SK-N-MC (cell line): ENCODE data around the gene TBC1D2B.

ENCODE experiments used
- DNase-seq: peaks from one replicate; pipeline ENCODE4 v3.0.0-alpha.2; 2011; ENCODE audit warnings: low read depth, low spot score
- H3K27ac ChIP-seq: fragments of 200-600 bp; sonication (generic); 2 replicates; pipeline ENCODE4 v1.5.1; 2016; ENCODE audit warnings: mixed run types
- H3K36me3 ChIP-seq: fragments of 200-600 bp; sonication (generic); 2 replicates; pipeline ENCODE4 v1.6.1; 2017; ENCODE audit warnings: antibody characterized with exemption, low read length, mixed read lengths; ENCODE audit not compliant: insufficient read depth
- H3K4me3 ChIP-seq: fragments of 200-600 bp; sonication (generic); 2 replicates; pipeline ENCODE4 v1.5.1; 2016
- H3K9ac ChIP-seq: fragments of 200-600 bp; sonication (generic); 2 replicates; pipeline ENCODE4 v1.8.0; 2017; ENCODE audit warnings: mixed run types, mixed read lengths; ENCODE audit not compliant: insufficient read length
- H3K9me3 ChIP-seq: fragments of 200-600 bp; sonication (generic); 2 replicates; pipeline ENCODE4 v1.6.1; 2017; ENCODE audit warnings: low read depth, mild to moderate bottlenecking, antibody characterized with exemption, low read length, moderate library complexity, mixed read lengths
- EZH2 ChIP-seq: fragments of 200-600 bp; sonication (generic); IDR thresholded peaks from one replicate; pipeline ENCODE4 v1.6.1; 2017; ENCODE audit warnings: antibody characterized with exemption
- FOXP2 ChIP-seq: optimal IDR thresholded peaks from 2 replicates; pipeline ENCODE3; 2011; ENCODE audit warnings: mild to moderate bottlenecking, moderate library complexity; ENCODE audit not compliant: insufficient read depth; ENCODE audit errors: extremely low read length, control extremely low read depth
- POLR2AphosphoS5 ChIP-seq: IDR thresholded peaks from 2 replicates; pipeline ENCODE4 v1.6.1; 2012; ENCODE audit warnings: mild to moderate bottlenecking, low read depth, low read length, borderline replicate concordance

Gene TBC1D2B

DNA sequence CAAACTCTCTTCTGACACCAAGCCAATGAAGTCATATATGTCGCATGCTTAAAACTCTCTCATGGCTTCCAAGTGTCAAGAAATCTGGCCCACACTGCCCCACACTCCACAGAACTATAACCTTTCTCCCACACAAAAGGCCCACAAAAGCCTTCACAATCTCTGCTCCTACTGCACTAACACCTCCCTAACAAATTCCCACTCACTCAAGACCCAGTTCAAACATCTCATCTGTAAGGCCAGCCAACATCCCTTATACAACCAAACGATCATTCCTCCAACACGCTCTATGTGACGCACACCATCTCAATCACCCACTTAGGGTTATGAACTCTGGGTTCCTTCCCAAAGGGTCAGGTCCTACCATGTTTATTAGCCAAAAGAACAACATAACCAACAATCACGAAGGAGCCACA, 13.5 kb downstream of the TBC1D2B start:
- Histone ChIP-seq H3K27ac (peak overlapping the region; percentile 63), H3K9ac (no peak overlapping the region)

GRCh38 chr15:78063217-78063616, 14.3 kb downstream of the TBC1D2B start:
- no peak overlapping the region for H3K4me3 ChIP-seq
- H3K36me3 ChIP-seq = peaks cover 9% of the 10 kb centered on the region; the same call in 1 of the 2 replicates
- DNase-seq = no peak
- no peaks in the 10 kb centered on the region for H3K9me3 ChIP-seq
- TF ChIP-seq POLR2AphosphoS5 = no peak
- H3K9ac ChIP-seq = no peak overlapping the region
- H3K27ac ChIP-seq = peak overlapping the region; percentile 63; the same call in 1 of the 2 replicates

More for the DNA sequence above, 13.5 kb downstream of the TBC1D2B start:
- no peak for DNase-seq
- Histone ChIP-seq H3K4me3 (no peak overlapping the region), H3K36me3 (peaks cover 9% of the 10 kb centered on the region; the same call in 1 of the 2 replicates), H3K9me3 (no peaks in the 10 kb centered on the region)
- TF ChIP-seq EZH2 (no peak), FOXP2 (no peak), POLR2AphosphoS5 (no peak)

DNA sequence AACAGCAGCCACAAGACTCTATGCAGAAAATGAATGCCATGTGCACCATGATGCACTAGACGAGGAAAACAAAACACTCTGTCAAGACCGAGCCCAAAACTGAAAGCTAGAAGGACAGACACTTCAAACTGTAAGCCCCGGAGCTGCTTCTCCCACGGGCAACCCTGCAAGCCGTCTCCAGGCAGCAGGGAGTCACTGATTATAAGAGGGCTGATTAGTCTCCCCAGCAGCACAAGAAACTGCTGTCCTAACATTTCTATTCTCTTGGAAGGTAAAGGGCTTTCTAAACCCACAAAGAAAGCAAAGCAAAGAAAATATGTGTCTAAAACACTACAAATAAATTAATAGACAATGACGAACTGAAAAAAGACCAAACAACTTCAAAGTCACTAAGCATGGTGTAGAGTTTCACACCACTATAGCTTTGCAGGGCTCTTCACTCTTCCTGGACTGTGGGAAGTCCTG, 15.5 kb downstream of the TBC1D2B start:
- Histone ChIP-seq H3K36me3 (peaks cover 9% of the 10 kb centered on the region; the same call in 1 of the 2 replicates), H3K27ac (peak overlapping the region; percentile 57), H3K9me3 (no peaks in the 10 kb centered on the region), H3K4me3 (peak overlapping the region; percentile 48), H3K9ac (peak overlapping the region; percentile 54)
- no peak for DNase-seq
- TF ChIP-seq POLR2AphosphoS5 (no peak), FOXP2 (peak; percentile 68), EZH2 (no peak)

DNA sequence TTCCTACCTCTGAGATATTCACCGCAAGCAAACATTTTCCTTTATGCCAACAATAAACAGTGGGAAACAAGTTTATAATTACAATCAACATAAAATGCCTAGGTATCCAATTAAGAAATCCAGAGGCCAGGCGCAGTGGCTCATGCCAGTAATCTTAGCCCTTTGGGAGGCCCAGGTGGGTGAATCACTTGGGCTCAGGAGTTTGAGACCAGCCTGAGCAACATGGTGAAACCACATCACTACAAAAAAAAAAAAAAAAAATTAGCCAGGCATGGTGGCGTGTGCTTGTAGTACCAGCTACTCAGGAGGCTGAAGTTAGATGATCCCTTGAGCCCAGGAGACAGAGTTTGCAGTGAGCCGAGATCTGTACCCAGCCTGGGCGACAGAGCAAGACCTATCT, 17.3 kb downstream of the TBC1D2B start:
- peaks cover 8% of the 10 kb centered on the region; the same call in 1 of the 2 replicates for H3K36me3 ChIP-seq
- TF ChIP-seq EZH2 (no peak), FOXP2 (no peak), POLR2AphosphoS5 (no peak)
- no peaks in the 10 kb centered on the region for H3K9me3 ChIP-seq
- DNase-seq = no peak
- H3K4me3 ChIP-seq = no peak overlapping the region
- H3K27ac ChIP-seq = no peak overlapping the region
- no peak overlapping the region for H3K9ac ChIP-seq

DNA sequence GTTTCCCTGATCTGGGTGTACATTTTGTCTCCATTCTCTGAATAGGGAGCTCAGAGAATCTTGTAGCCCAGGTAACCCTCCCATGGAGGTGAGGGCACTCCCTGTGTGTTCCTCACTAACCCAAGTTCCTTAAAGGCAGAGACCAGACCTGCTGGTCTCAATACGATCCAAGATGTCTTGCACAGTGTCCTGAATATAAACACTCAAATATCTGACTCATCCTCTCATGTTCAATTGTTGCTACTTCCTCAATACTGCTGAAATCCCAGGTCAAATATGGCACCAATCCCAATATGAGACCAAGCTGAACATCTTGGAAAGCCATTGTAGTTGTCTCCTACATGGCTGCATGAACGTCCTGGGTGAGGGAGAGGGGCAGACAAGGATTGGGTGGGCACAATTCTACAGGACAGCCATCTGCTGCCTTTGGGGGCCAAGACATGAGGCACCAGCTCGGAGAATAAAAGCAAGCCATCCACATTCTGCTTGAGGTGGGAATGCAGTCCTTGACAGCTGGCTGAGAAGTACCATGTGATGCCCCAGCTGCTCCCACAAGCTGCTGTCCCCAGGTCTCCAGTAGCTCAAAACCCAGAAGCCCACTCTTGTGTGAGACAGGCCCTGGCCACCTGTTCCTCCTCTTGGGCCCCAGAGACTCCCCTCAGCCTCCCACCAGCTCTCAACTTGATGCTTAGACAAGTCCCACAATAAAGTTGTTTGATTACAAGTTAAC, 18.2 kb downstream of the TBC1D2B start:
- no peak for DNase-seq
- peaks cover 18% of the 10 kb centered on the region for H3K36me3 ChIP-seq
- TF ChIP-seq EZH2 (no peak), FOXP2 (no peak), POLR2AphosphoS5 (no peak)
- H3K9ac ChIP-seq = no peak overlapping the region
- no peaks in the 10 kb centered on the region for H3K9me3 ChIP-seq
- no peak overlapping the region for H3K27ac ChIP-seq
- no peak overlapping the region for H3K4me3 ChIP-seq

DNA sequence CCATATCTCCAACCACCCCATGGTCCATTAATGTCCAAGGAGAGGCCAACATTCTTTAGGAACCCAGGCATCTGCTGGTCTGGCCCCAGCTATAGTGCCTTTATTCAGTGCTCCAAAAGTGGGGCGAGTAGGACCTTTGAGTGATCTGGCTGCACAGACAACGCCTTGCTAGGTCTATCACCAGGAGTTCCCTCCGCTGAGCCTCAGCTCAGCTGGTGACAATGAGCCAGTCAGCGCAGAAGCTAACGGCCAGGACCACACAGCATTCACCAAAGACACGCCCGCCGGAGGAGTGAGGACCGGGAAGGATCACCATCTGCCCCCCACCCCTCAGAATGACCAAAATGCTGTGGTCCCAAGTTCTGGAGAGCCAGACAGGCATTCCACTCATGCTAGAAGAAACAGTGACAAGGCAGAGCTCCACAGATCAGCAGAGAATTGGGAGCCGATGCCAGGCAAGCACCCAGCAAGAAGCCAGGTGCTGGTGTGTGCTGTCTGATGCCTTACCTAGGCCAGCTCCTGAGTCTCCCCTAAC, 19.0 kb downstream of the TBC1D2B start:
- peak overlapping the region; percentile 77 for H3K27ac ChIP-seq
- TF ChIP-seq POLR2AphosphoS5 = no peak
- TF ChIP-seq EZH2 = no peak
- TF ChIP-seq FOXP2 = no peak
- no peak overlapping the region for H3K9ac ChIP-seq
- DNase-seq = no peak
- no peaks in the 10 kb centered on the region for H3K9me3 ChIP-seq
- no peak overlapping the region for H3K4me3 ChIP-seq
- H3K36me3 ChIP-seq = peaks cover 26% of the 10 kb centered on the region

DNA sequence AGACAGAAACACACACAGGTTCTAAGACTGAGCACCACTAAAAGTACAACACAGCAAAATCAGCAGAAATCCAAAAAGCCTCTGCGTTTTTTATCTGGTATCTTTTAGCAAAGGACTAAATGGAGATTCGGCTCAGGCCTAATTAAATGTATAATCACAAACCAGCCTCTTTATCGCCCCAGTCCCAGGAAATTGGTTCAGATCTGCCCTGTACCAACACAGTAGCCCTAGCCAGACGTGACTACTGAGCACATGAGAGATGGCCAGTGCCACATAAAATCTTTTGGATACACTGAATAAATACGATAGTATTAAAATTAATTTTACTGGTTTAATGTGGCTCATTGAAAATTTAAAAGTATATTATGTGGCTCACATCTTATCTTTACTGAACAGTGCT, 19.7 kb downstream of the TBC1D2B start:
- no peak for DNase-seq
- H3K9ac ChIP-seq = peak overlapping the region; percentile 41
- no peaks in the 10 kb centered on the region for H3K9me3 ChIP-seq
- no peak overlapping the region for H3K4me3 ChIP-seq
- no peak for TF ChIP-seq FOXP2
- TF ChIP-seq EZH2 = no peak
- no peak for TF ChIP-seq POLR2AphosphoS5
- H3K27ac ChIP-seq = peak overlapping the region; percentile 77
- H3K36me3 ChIP-seq = peaks cover 33% of the 10 kb centered on the region

GRCh38 chr15:78056714-78057269, 20.7 kb downstream of the TBC1D2B start:
- H3K36me3 ChIP-seq = peaks cover 42% of the 10 kb centered on the region
- H3K9me3 ChIP-seq = no peaks in the 10 kb centered on the region
- H3K9ac ChIP-seq = no peak overlapping the region
- TF ChIP-seq EZH2 = no peak
- no peak for TF ChIP-seq FOXP2
- TF ChIP-seq POLR2AphosphoS5 = no peak
- no peak overlapping the region for H3K4me3 ChIP-seq
- no peak for DNase-seq
- peak overlapping the region; percentile 28; the same call in 1 of the 2 replicates for H3K27ac ChIP-seq
